Diencephalon (tissue), 1 donor: ENCODE data around the gene PRKCB. TPM values are rescaled to one million over a fixed set of nuclear protein-coding genes. Genes with fewer than 3 reads are reported as not detected.

Source experiments
- small RNA-seq: library from RNA; depleted of rRNA; stranded (forward); fragments of <200 nt; gene quantifications from one replicate; pipeline ENCODE3, GENCODE V24; 2014
- total RNA-seq: library from RNA; depleted of rRNA; stranded (reverse); fragments of >200 nt; gene quantifications from one replicate; pipeline ENCODE4 v1.2.3, GENCODE V29; 2014

Gene PRKCB
- 70.6 TPM for total RNA-seq

DNA sequence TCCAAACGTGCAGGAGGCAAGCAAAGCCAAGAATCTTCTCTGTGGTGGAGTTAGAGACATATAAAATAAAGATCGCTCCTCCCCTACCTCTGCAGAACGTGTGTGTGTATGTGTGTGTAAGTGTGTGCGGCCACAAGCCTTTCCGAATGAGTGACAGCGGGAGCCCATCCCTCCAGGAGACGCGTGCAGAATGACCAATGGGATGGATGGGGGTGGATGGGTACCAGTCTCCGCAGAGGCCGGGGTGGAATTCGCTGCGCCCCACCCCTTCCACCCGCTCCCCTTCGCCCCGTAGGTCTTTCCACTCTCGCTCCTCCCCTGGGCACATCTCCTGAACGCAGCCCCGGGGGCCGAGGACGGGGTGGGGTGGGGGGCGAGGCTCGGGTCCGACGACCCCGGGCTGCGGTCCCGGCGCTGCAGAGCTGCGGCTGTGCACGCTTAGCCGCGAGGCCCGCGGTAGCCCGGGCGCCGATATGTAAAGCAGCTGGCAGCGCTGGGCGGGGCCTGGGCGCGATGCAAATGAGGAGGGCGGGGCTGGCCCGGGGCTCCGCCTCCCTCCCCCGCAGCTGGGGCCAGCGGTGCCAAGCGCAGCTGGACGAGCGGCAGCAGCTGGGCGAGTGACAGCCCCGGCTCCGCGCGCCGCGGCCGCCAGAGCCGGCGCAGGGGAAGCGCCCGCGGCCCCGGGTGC lies at the start of gene PRKCB:
Gene PRKCB (plus strand): TSS at position 594 of the 688 bp plus-strand sequence.

DNA sequence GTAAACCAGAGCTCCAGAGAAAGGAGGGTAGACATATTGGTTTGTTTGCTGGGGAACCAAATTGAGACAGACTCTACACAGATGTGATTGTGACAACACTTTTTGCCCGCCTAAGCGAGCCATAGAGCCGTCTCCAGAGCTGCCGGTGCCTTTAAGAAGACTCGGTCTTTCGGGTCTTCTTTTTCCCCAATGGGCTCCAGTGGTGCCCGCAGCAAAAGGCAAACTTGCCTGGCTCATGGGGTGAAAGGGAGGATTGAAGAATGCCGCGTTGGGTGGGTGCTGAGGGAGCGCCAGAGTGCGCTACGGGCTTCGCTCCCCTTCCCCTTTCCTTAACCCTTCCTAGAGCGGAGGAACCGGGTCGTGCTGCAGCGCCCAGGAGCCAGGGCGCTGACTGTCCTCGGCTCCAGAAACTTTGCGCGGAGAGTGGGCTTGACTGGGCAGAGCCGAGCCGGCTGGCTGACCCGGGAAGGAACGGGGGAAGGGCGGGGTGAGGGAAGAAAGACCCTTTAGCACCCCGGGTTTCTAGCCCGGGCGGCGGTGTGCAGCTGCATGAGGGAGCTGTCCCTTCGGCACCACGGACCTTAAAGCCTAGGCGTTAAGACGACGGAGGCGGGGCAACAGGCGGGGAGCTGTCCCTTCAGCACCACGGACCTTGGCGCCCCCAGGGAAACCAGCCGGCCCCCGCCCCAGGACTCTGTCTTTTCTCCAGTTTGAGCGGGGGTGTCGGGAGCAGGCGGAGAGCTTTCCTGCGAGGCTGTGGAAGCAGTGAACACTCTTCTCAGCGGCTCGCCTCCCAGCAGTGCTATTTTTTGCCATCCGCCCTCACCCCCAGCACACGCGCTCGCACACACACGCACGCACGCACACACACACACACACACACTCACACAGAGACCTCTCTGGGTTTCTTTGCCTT lies 419.9 kb downstream of the PRKCB start, which contains the start of gene CACNG3:
Gene CACNG3 (plus strand): TSS at position 880 of the 916 bp plus-strand sequence. CDS start 420 bp downstream, outside the sequence.

Small RNA genes within 50 kb of the gene (small RNA-seq; reads per million reads assigned to genes)
- gene MIR1273H, result not detected

Other genes with a start within 250 kb of the PRKCB start
- 119 TPM for gene NDUFAB1, start 239.7 kb upstream of the PRKCB start, total RNA-seq
- gene PALB2, start 194.7 kb upstream of the PRKCB start, total RNA-seq, result 15.5 TPM
- gene DCTN5, start 194.5 kb upstream of the PRKCB start, total RNA-seq, result 89.7 TPM
- 5.1 TPM for gene PLK1, start 157.1 kb upstream of the PRKCB start, total RNA-seq
- not detected for gene ERN2, start 122.8 kb upstream of the PRKCB start, total RNA-seq
- gene CHP2, start 81.0 kb upstream of the PRKCB start, total RNA-seq, result 1.2 TPM